Astrocyte of the cerebellum (primary cell): Measurements from ENCODE around the gene RALGAPA2.

ENCODE experiments used
- DNase-seq: peaks from one replicate; pipeline ENCODE4 v3.0.0-alpha.2; 2011; ENCODE audit warnings: low read depth
- H3K4me3 ChIP-seq: 2 replicates; pipeline ENCODE4 v1.5.1; 2011; ENCODE audit warnings: mild to moderate bottlenecking, low read depth, low read length, moderate library complexity
- CTCF ChIP-seq: IDR thresholded peaks from 2 replicates; pipeline ENCODE4 v1.5.1; 2012; ENCODE audit warnings: low read length, low read depth, moderate library complexity, mild to moderate bottlenecking; ENCODE audit errors: missing control alignments
- in situ Hi-C: cut with HindIII; loops from 2 replicates; pipeline ENCODE4 v1.10.0; 2017; ENCODE audit warnings: low sequenced_read_pairs

The RALGAPA2 gene

DNA sequence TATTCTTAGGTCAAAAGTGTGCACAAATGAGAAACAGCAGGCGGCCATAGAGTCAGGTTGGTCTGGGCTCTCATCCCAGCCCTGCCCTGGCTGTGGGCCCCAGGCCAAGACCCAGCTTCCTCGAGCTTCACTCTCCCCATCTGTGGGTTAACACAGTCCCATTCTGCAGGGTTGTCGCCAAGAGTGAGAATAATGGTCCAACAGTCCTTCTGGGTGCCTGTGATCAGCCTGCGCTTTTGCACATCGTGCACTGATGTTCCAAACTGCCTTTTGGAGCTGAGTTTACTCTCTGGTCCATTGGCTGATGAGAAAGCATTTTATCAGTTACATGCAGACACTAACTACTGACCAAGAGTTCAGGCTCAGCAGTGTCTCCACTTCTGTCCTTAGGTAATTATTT, 261.9 kb downstream of the RALGAPA2 start:
- in situ Hi-C loops: no loop called here
- H3K4me3 ChIP-seq: no peak overlapping the region
- DNase-seq: peak; percentile 33
- TF ChIP-seq CTCF: no peak

GRCh38 chr20:20448881-20449280, 263.6 kb downstream of the RALGAPA2 start:
- TF ChIP-seq CTCF: no peak
- in situ Hi-C loops: no loop called here
- DNase-seq: no peak
- H3K4me3 ChIP-seq: no peak overlapping the region

- H3K4me3 ChIP-seq: no peak overlapping the region
- in situ Hi-C loops: no loop called here
- DNase-seq: no peak
- no peak for TF ChIP-seq CTCF
Observed at GRCh38 chr20:20447196-20447595, 265.2 kb downstream of the RALGAPA2 start.

- DNase-seq: no peak
- in situ Hi-C loops: no loop called here
- no peak overlapping the region for H3K4me3 ChIP-seq
- no peak for TF ChIP-seq CTCF
Observed at GRCh38 chr20:20446425-20447015, 265.9 kb downstream of the RALGAPA2 start.

GRCh38 chr20:20446001-20446400, 266.4 kb downstream of the RALGAPA2 start:
- DNase-seq: no peak
- H3K4me3 ChIP-seq: no peak overlapping the region
- in situ Hi-C loops: no loop called here
- no peak for TF ChIP-seq CTCF

- no peak overlapping the region for H3K4me3 ChIP-seq
- DNase-seq: no peak
- in situ Hi-C loops: no loop called here
- no peak for TF ChIP-seq CTCF
Observed at GRCh38 chr20:20443504-20443903, 268.9 kb downstream of the RALGAPA2 start.
